HPDE6-E6E7 (cell line): ENCODE data around the gene FOXR1.

Source experiments
- DNase-seq: peaks from one replicate; pipeline ENCODE4 v3.0.0; 2011; ENCODE audit warnings: missing footprints; ENCODE audit errors: extremely low spot score

The FOXR1 gene

GRCh38 chr11:118971646-118972045, at the start of gene FOXR1:
Gene FOXR1 (plus strand): TSS chr11:118971761. CDS start chr11:118971932, 171 bp downstream.
- no peak for DNase-seq

GRCh38 chr11:118921929-118922744, 49.4 kb upstream of the FOXR1 start:
- DNase-seq, result peak; percentile 48

- no peak for DNase-seq
Observed at GRCh38 chr11:118922745-118923627, 48.6 kb upstream of the FOXR1 start.

- DNase-seq, result no peak
Observed at GRCh38 chr11:118923721-118924587, 47.6 kb upstream of the FOXR1 start.

- DNase-seq, result no peak
Observed at GRCh38 chr11:118924591-118925585, 46.7 kb upstream of the FOXR1 start.

- DNase-seq, result no peak
Observed at GRCh38 chr11:118927554-118928100, 43.9 kb upstream of the FOXR1 start.

- peak; percentile 90 for DNase-seq
Observed at GRCh38 chr11:118928101-118928869, 43.3 kb upstream of the FOXR1 start.

GRCh38 chr11:118928870-118929500, 42.6 kb upstream of the FOXR1 start:
- no peak for DNase-seq

GRCh38 chr11:118929501-118930093, 42.0 kb upstream of the FOXR1 start:
- peak; percentile 71 for DNase-seq

GRCh38 chr11:118930094-118930712, 41.4 kb upstream of the FOXR1 start:
- DNase-seq, result peak; percentile 97

GRCh38 chr11:118931571-118931970, 40.0 kb upstream of the FOXR1 start:
- no peak for DNase-seq

- no peak for DNase-seq
Observed at GRCh38 chr11:118933486-118933885, 38.1 kb upstream of the FOXR1 start.

GRCh38 chr11:118935376-118935775, 36.2 kb upstream of the FOXR1 start:
- DNase-seq, result no peak

GRCh38 chr11:118938491-118939403, 32.8 kb upstream of the FOXR1 start:
- peak; percentile 86 for DNase-seq

GRCh38 chr11:118939404-118939915, 32.1 kb upstream of the FOXR1 start:
- DNase-seq, result no peak

GRCh38 chr11:118939953-118940598, 31.5 kb upstream of the FOXR1 start:
- no peak for DNase-seq
